K562 (cell line): ENCODE measurements around the gene SMAD3. TPM values are rescaled to one million over a fixed set of nuclear protein-coding genes. Genes with fewer than 3 reads are reported as not detected.

Experiments
- JUN ChIP-seq, 2 experiments: sonication (generic) in 1 of 2; formaldehyde crosslinking in 1 of 2; IDR thresholded peaks; 2 replicates each; pipeline versions ENCODE4 v1.6.1 to v1.8.0; 2012 to 2022; ENCODE audit warnings: borderline replicate concordance in 2 of 2, mild to moderate bottlenecking in 2 of 2, improper control_type of control experiment in 1 of 2, low read depth in 1 of 2, low read length in 1 of 2, missing genetic modification reagents in 1 of 2
- NFYB ChIP-seq: IDR thresholded peaks from 2 replicates; pipeline ENCODE4 v1.6.1; 2011; ENCODE audit warnings: mild to moderate bottlenecking, moderate library complexity; ENCODE audit not compliant: insufficient read length; ENCODE audit errors: extremely low read depth
- TCFL5 ChIP-seq: fragments of 250-450 bp; sonication (Bioruptor Pico); conservative IDR thresholded peaks from 2 replicates; pipeline ENCODE4 v1.6.1; 2021; ENCODE audit warnings: mild to moderate bottlenecking, moderate library complexity, matching md5 sums
- ZNF224 ChIP-seq: sonication (generic); formaldehyde crosslinking; IDR thresholded peaks from 2 replicates; pipeline ENCODE4 v1.8.0; 2022; ENCODE audit warnings: mild to moderate bottlenecking, missing genetic modification reagents
- ZSCAN32 ChIP-seq: fragments of 450-650 bp; formaldehyde crosslinking; IDR thresholded peaks from 2 replicates; pipeline ENCODE4 v1.4.0; 2020; ENCODE audit warnings: mild to moderate bottlenecking, moderate library complexity
- polyA plus RNA-seq, 8 experiments: library from polyadenylated mRNA; depleted of rRNA in 4 of 8; stranded (reverse) in 5 of 8; unstranded in 3 of 8; fragments of >200 nt; fragmentation: Nextera tagmentation in 2 of 8; fragmentation: Illumina TruSeq in 1 of 8; extraction: Ambion mirVana in 2 of 8; extraction: Trizol in 1 of 8; gene quantifications; 2 replicates each; pipeline versions ENCODE4 v1.2.1 to v1.2.3, GENCODE V29; 2011 to 2014; ENCODE audit warnings: inconsistent platforms in 1 of 8, missing spikeins in 1 of 8
- total RNA-seq, 7 experiments: library from RNA; depleted of rRNA in 6 of 7; stranded (reverse); fragments of >200 nt in 6 of 7; fragmentation: Illumina TruSeq in 2 of 7; extraction: Trizol in 2 of 7; gene quantifications; 2 replicates each; pipeline versions ENCODE4 v1.2.1 to v1.2.3, GENCODE V29; 2011 to 2021; ENCODE audit warnings: low replicate concordance in 1 of 7
- TF ChIP-seq, protein P1 (sequence below): fragments of 450-650 bp; IDR thresholded peaks from 2 replicates; pipeline ENCODE4 v1.6.1; 2018; ENCODE audit not compliant: partially characterized antibody
- TF ChIP-seq, protein P2 (sequence below), 2 experiments: fragments of 450-650 bp in 1 of 2; sonication (generic) in 1 of 2; formaldehyde crosslinking; conservative IDR thresholded peaks; 2 replicates each; pipeline versions ENCODE4 v1.4.0 to v1.8.1; 2020 to 2022; ENCODE audit warnings: mild to moderate bottlenecking in 1 of 2, missing genetic modification reagents in 1 of 2
- TF ChIP-seq, protein P3 (sequence below), 3 experiments: fragments of 200-800 bp in 1 of 3; sonication (Bioruptor generic) in 1 of 3; sonication (generic) in 1 of 3; formaldehyde crosslinking in 1 of 3; IDR thresholded peaks; 2 replicates each; pipeline versions ENCODE4 v1.6.1 to v1.8.0; 2016 to 2022; ENCODE audit warnings: mild to moderate bottlenecking in 2 of 3, missing compliant biosample characterization in 2 of 3, missing genetic modification characterization in 2 of 3, missing genetic modification reagents in 1 of 3
- TF ChIP-seq, protein P4 (sequence below): fragments of 250-450 bp; sonication (Bioruptor Pico); IDR thresholded peaks from 2 replicates; pipeline ENCODE4 v1.5.1; 2021; ENCODE audit warnings: mild to moderate bottlenecking
- TF ChIP-seq, protein P5 (sequence below): sonication (generic); formaldehyde crosslinking; IDR thresholded peaks from 2 replicates; pipeline ENCODE4 v1.9.0; 2022; ENCODE audit warnings: mild to moderate bottlenecking, missing genetic modification reagents
- TF ChIP-seq, protein P6 (sequence below): fragments of 450-650 bp; IDR thresholded peaks from 2 replicates; pipeline ENCODE4 v1.6.1; 2017; ENCODE audit warnings: antibody characterized with exemption, mild to moderate bottlenecking

The SMAD3 gene
- total and polyA plus RNA-seq, 9 of the 15 experiments (the other 6 are each of a cell fraction or from before 2014, with no cell fraction given), result 4.3 to 39.2 (median 11.1) TPM

DNA sequence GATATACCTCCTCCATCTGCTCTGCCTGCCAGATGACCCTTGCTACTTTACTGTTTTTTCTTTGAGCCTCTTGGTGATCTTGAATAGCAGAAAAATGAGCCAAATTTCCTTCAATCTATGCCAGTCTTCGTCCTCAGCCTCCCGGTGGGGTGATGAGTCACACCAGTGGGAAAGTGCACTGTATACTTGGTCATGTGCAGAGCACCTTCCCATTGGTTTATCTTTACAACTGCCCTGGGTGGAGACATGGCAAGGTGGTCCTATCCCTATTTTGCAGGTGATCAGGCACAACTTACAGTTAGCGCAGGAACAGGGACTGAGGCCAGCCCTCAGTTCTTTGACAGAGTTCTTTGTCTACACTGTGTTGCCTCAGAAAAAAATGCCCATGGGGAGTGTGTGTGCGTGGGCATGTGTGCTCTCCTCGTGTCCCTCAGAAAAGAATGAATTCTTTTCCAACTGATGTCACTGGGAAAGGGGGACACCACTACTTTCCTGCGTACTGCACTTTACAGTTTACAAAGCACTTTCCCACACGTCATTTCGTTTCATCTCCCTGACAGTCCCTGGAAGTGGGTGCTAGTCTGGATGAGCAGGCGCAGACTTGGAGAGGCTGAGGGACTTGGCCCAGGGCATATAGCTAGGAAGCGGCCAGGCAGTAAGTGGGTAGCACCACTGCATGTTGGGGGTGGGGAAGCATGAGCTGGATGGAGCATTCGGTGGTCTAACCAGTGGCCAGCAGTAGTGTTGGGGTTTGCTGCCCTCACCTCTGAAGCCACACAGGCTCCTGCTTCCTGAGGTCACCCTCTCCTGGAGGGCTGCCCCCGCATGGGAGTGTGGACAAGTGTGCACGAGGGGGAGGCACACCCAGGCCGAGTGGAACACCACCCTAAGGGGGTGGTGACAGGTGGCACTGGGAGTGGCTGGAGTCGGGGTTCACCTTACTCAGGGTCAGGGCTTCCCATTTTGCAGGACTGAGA is 24.1 kb downstream of the SMAD3 start (continued):
- TF ChIP-seq, protein P1, sequence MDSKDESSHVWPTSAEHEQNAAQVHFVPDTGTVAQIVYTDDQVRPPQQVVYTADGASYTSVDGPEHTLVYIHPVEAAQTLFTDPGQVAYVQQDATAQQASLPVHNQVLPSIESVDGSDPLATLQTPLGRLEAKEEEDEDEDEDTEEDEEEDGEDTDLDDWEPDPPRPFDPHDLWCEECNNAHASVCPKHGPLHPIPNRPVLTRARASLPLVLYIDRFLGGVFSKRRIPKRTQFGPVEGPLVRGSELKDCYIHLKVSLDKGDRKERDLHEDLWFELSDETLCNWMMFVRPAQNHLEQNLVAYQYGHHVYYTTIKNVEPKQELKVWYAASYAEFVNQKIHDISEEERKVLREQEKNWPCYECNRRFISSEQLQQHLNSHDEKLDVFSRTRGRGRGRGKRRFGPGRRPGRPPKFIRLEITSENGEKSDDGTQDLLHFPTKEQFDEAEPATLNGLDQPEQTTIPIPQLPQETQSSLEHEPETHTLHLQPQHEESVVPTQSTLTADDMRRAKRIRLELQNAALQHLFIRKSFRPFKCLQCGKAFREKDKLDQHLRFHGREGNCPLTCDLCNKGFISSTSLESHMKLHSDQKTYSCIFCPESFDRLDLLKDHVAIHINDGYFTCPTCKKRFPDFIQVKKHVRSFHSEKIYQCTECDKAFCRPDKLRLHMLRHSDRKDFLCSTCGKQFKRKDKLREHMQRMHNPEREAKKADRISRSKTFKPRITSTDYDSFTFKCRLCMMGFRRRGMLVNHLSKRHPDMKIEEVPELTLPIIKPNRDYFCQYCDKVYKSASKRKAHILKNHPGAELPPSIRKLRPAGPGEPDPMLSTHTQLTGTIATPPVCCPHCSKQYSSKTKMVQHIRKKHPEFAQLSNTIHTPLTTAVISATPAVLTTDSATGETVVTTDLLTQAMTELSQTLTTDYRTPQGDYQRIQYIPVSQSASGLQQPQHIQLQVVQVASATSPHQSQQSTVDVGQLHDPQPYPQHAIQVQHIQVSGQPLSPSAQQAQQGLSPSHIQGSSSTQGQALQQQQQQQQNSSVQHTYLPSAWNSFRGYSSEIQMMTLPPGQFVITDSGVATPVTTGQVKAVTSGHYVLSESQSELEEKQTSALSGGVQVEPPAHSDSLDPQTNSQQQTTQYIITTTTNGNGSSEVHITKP, result peak; percentile 61
- TF ChIP-seq, protein P2, sequence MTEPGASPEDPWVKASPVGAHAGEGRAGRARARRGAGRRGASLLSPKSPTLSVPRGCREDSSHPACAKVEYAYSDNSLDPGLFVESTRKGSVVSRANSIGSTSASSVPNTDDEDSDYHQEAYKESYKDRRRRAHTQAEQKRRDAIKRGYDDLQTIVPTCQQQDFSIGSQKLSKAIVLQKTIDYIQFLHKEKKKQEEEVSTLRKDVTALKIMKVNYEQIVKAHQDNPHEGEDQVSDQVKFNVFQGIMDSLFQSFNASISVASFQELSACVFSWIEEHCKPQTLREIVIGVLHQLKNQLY (CRISPR knock-in tag; conservative IDR thresholded peaks at IDR 0.05), result no peak
- TF ChIP-seq, protein P3, sequence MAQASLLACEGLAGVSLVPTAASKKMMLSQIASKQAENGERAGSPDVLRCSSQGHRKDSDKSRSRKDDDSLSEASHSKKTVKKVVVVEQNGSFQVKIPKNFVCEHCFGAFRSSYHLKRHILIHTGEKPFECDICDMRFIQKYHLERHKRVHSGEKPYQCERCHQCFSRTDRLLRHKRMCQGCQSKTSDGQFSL (CRISPR knock-in tag; IDR thresholded peaks at IDR 0.05), result no peak
- TF ChIP-seq, protein P3 (tag; IDR thresholded peaks at IDR 0.05), result no peak
- no peak for TF ChIP-seq TCFL5 (CRISPR knock-in tag)
- TF ChIP-seq ZNF224, result no peak
- TF ChIP-seq, protein P4, sequence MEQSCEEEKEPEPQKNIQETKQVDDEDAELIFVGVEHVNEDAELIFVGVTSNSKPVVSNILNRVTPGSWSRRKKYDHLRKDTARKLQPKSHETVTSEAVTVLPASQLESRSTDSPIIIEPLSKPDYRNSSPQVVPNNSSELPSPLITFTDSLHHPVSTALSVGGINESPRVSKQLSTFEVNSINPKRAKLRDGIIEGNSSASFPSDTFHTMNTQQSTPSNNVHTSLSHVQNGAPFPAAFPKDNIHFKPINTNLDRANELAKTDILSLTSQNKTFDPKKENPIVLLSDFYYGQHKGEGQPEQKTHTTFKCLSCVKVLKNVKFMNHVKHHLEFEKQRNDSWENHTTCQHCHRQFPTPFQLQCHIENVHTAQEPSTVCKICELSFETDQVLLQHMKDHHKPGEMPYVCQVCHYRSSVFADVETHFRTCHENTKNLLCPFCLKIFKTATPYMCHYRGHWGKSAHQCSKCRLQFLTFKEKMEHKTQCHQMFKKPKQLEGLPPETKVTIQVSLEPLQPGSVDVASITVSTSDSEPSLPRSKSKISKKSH (CRISPR knock-in tag), result no peak
- TF ChIP-seq ZSCAN32 (CRISPR knock-in tag), result peak; percentile 3; the same call in 1 of the 2 replicates
- TF ChIP-seq NFYB, result no peak
- peak; percentile 85 for TF ChIP-seq JUN (IDR thresholded peaks at IDR 0.05; ENCODE audit: borderline replicate concordance, low read depth, low read length)
- TF ChIP-seq JUN (CRISPR knock-in tag; IDR thresholded peaks at IDR 0.05; ENCODE audit: borderline replicate concordance), result no peak
- TF ChIP-seq, protein P5, sequence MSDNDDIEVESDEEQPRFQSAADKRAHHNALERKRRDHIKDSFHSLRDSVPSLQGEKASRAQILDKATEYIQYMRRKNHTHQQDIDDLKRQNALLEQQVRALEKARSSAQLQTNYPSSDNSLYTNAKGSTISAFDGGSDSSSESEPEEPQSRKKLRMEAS (CRISPR knock-in tag), result 0 out of 2 replicates have a peak, but pooled peaks have one; percentile 10
- TF ChIP-seq, protein P6, sequence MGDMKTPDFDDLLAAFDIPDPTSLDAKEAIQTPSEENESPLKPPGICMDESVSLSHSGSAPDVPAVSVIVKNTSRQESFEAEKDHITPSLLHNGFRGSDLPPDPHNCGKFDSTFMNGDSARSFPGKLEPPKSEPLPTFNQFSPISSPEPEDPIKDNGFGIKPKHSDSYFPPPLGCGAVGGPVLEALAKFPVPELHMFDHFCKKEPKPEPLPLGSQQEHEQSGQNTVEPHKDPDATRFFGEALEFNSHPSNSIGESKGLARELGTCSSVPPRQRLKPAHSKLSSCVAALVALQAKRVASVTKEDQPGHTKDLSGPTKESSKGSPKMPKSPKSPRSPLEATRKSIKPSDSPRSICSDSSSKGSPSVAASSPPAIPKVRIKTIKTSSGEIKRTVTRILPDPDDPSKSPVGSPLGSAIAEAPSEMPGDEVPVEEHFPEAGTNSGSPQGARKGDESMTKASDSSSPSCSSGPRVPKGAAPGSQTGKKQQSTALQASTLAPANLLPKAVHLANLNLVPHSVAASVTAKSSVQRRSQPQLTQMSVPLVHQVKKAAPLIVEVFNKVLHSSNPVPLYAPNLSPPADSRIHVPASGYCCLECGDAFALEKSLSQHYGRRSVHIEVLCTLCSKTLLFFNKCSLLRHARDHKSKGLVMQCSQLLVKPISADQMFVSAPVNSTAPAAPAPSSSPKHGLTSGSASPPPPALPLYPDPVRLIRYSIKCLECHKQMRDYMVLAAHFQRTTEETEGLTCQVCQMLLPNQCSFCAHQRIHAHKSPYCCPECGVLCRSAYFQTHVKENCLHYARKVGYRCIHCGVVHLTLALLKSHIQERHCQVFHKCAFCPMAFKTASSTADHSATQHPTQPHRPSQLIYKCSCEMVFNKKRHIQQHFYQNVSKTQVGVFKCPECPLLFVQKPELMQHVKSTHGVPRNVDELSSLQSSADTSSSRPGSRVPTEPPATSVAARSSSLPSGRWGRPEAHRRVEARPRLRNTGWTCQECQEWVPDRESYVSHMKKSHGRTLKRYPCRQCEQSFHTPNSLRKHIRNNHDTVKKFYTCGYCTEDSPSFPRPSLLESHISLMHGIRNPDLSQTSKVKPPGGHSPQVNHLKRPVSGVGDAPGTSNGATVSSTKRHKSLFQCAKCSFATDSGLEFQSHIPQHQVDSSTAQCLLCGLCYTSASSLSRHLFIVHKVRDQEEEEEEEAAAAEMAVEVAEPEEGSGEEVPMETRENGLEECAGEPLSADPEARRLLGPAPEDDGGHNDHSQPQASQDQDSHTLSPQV, result peak; percentile 91
